ENCODE measurements around the gene KRTAP12-1. TPM values are rescaled to one million over a fixed set of nuclear protein-coding genes. Genes with fewer than 3 reads are reported as not detected.

Gene KRTAP12-1
- total and polyA plus RNA-seq, 2 of the 8 experiments (the other 6 are each of a cell fraction or from before 2014, with no cell fraction given): 0.50 to 0.73 TPM

DNA sequence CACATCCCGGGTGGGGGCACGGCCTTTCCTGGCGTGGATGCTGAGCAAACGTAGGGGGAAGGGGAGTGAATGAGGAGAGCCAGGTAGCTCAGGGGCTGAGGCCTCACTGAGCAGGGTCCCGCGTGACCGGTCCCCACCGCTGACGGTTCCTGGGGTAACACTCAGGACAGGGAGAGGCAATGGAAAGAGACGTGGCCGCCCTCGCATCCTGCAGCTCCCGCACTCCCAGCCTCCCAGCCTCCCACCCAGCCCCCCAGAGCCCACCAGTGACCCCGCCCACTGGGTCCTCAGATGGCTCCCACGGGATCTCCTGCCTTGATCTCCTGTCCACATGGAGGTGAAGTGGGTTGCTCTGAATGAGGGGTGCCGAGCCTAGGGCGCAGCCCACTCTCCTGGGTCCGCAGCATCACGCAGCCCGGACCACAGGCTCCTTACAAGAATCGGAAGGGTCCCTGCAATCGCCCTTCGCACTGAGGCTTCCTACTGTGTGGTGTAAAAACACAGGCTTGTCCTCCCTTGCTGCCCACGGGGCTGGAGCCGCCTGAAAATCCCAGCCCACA, 27.0 kb upstream of the KRTAP12-1 start:
- peaks cover 0 to 2% of the 10 kb centered on the region in 2 experiments for H4K20me1 ChIP-seq (replicated peaks in 1 of 2; ENCODE audit: control insufficient read depth in 1 of 2, insufficient read depth in 2 of 2, low read length in 2 of 2)
- no peak overlapping the region for H3K14ac ChIP-seq (ENCODE audit: insufficient read length)
- ChIA-PET POLR2A (ENCODE audit: partially characterized antibody) (interaction anchor here (0.9 to 1.2 kb wide), 2 partner anchors 10 to 92 kb away, joined by 3 to 4 read pairs; no protein-coding TSS in a partner anchor), CTCF (ENCODE audit: partially characterized antibody) (interaction anchor here (0.6 to 2.0 kb wide), 12 partner anchors 10 to 198 kb away, joined by 3 to 8 read pairs (median 4); partner anchors contain the start of gene KRTAP10-12)
- peak overlapping the region; percentile 89; the same call in 1 of the 2 replicates for H2BK5ac ChIP-seq (ENCODE audit: low read depth, low read length)
- peak overlapping the region; percentile 98 for H2BK120ac ChIP-seq (replicated peaks; ENCODE audit: low read depth, low read length)
- H2AK5ac ChIP-seq (ENCODE audit: low read depth, low read length): peak overlapping the region; percentile 82; the same call in 1 of the 2 replicates
- H3K23ac ChIP-seq (ENCODE audit: insufficient read length): no peak overlapping the region
- H3K27ac ChIP-seq (ENCODE audit: low read depth, low read length): no peak overlapping the region
- H2BK20ac ChIP-seq (ENCODE audit: low read length): peak overlapping the region; percentile 99; the same call in 1 of the 2 replicates
- peak overlapping the region; percentile 9 to 58 (median 40); a peak in 7 of 8 replicates for H3K4me3 ChIP-seq (ENCODE audit: extremely low read depth in 1 of 4, insufficient read depth in 2 of 4, low read depth in 3 of 4, low read length in 4 of 4)
- peaks cover 0 to 64% (median 50%) of the 10 kb centered on the region in 4 experiments; a peak in 6 of 7 replicates for H3K4me1 ChIP-seq (replicated peaks in 1 of 4; ENCODE audit: control insufficient read depth in 3 of 4, insufficient read depth in 4 of 4, low read length in 3 of 4)
- peak overlapping the region; percentile 98; the same call in 1 of the 2 replicates for H2BK15ac ChIP-seq (ENCODE audit: low read length)
- H2AFZ ChIP-seq (ENCODE audit: low read length): no peak overlapping the region
- H4K8ac ChIP-seq (ENCODE audit: extremely low read depth, insufficient read depth, low read length): peak overlapping the region; percentile 79
- no peaks in the 10 kb centered on the region for H3K9me3 ChIP-seq (ENCODE audit: insufficient read depth in 2 of 2, low read depth in 1 of 2, low read length in 1 of 2)
- peak overlapping the region; percentile 95 for H3K18ac ChIP-seq (ENCODE audit: extremely low read depth, low read length)
- H2BK12ac ChIP-seq (ENCODE audit: low read depth, low read length): peak overlapping the region; percentile 92
- no peaks in the 10 kb centered on the region for H3K79me2 ChIP-seq (ENCODE audit: control insufficient read depth in 1 of 2, insufficient read depth in 2 of 2, low read length in 2 of 2)
- no peak for DNase-seq (ENCODE audit: low read depth in 1 of 2, low spot score in 2 of 2)
- no peak overlapping the region; a peak in 1 of 7 replicates for H3K9ac ChIP-seq (replicated peaks in 1 of 4; ENCODE audit: extremely low read depth in 1 of 4, low read depth in 3 of 4, low read length in 3 of 4)
- peaks cover 49% of the 10 kb centered on the region for H3K23me2 ChIP-seq (ENCODE audit: low read depth, low read length)
- peak overlapping the region; percentile 99 for H4K91ac ChIP-seq (replicated peaks; ENCODE audit: insufficient read length, low read length)
- peak overlapping the region; percentile 91 to 93 for H3K4me2 ChIP-seq (ENCODE audit: insufficient read depth in 1 of 2, low read depth in 2 of 2, low read length in 2 of 2)
- peak overlapping the region; percentile 50 for H4K5ac ChIP-seq (ENCODE audit: insufficient read length, low read depth, low read length)
- WGBS, 2 experiments (ENCODE audit: extremely low coverage in 1 of 2, insufficient coverage in 1 of 2, insufficient read length in 1 of 2, insufficient replicate concordance in 2 of 2, low coverage in 1 of 2, low lambda C conversion rate in 2 of 2, missing lambda C conversion rate in 1 of 2): 4% methylated on average over 21 of the region's 25 CpGs; no CpG with 5 or more reads in 1 of the 2 experiments
- peaks cover 24 to 73% (median 67%) of the 10 kb centered on the region in 4 experiments for H3K27me3 ChIP-seq (replicated peaks in 1 of 4; ENCODE audit: control insufficient read depth in 3 of 4, extremely low read depth in 1 of 4, insufficient read depth in 3 of 4, low read length in 3 of 4)
- peak overlapping the region; percentile 89 for H3K4ac ChIP-seq (replicated peaks; ENCODE audit: insufficient read length, low read depth, low read length)
- peaks cover 3% of the 10 kb centered on the region; the same call in 1 of the 2 replicates for H3K79me1 ChIP-seq (ENCODE audit: low read depth, low read length)
- H3K56ac ChIP-seq (replicated peaks; ENCODE audit: insufficient read length, low read depth, low read length): peak overlapping the region; percentile 65
- no peaks in the 10 kb centered on the region for H3K36me3 ChIP-seq (ENCODE audit: control insufficient read depth in 2 of 4, insufficient read depth in 4 of 4, low read length in 3 of 4)
- no peak for FAIRE-seq
- TF ChIP-seq GTF2F1 (IDR thresholded peaks at IDR 0.05; ENCODE audit: borderline replicate concordance, low read depth, low read length) (no peak), GABPA (IDR thresholded peaks at IDR 0.05; ENCODE audit: borderline replicate concordance, insufficient read depth, low read length) (no peak), EGR1 (IDR thresholded peaks at IDR 0.05; ENCODE audit: borderline replicate concordance, low read depth, low read length) (no peak), SP4 (IDR thresholded peaks at IDR 0.05; ENCODE audit: low read length) (no peak), SIX5 (IDR thresholded peaks at IDR 0.05; ENCODE audit: low read depth, low read length) (no peak), SIRT6 (IDR thresholded peaks at IDR 0.05; ENCODE audit: low read length) (no peak), YY1 (IDR thresholded peaks at IDR 0.05; ENCODE audit: low read depth, low read length) (no peak), TEAD4 (IDR thresholded peaks at IDR 0.05; ENCODE audit: low read depth, low read length) (no peak), JUN (IDR thresholded peaks at IDR 0.05; ENCODE audit: low read depth, low read length) (no peak), CBX5 (IDR thresholded peaks at IDR 0.05; ENCODE audit: low read depth, low read length) (no peak), NANOG (IDR thresholded peaks at IDR 0.05; ENCODE audit: insufficient read depth, low read depth, low read length, poor library complexity, severe bottlenecking) (no peak), BCL11A (IDR thresholded peaks at IDR 0.05; ENCODE audit: low read depth in 2 of 2, low read length in 2 of 2) (no peak), CBX8 (IDR thresholded peaks at IDR 0.05; ENCODE audit: borderline replicate concordance, low read depth, low read length) (no peak), BRCA1 (IDR thresholded peaks at IDR 0.05; ENCODE audit: low read depth, low read length) (no peak)

All from H1 (cell line).